ENCODE data around the gene QKI.

DNA sequence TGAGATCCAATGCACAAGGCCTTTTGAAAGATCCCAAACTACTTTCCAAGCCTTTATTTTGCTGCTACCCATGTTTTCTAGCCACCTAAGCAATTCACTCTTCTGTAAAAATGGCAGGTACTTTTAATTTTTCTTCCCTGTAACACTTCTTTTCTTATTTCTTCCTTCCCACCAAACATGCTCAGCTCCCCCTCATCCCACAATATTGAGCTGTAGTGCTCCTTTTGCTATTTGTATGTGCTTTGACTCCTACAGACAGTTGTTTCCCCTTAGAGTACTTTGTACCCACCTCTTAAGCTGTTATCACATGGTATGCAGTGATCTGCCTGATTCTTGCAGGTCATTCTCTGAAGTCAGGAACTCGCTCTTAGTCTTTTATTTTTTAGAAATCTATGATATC, 49.3 kb downstream of the QKI start:
- TF ChIP-seq, protein P1, sequence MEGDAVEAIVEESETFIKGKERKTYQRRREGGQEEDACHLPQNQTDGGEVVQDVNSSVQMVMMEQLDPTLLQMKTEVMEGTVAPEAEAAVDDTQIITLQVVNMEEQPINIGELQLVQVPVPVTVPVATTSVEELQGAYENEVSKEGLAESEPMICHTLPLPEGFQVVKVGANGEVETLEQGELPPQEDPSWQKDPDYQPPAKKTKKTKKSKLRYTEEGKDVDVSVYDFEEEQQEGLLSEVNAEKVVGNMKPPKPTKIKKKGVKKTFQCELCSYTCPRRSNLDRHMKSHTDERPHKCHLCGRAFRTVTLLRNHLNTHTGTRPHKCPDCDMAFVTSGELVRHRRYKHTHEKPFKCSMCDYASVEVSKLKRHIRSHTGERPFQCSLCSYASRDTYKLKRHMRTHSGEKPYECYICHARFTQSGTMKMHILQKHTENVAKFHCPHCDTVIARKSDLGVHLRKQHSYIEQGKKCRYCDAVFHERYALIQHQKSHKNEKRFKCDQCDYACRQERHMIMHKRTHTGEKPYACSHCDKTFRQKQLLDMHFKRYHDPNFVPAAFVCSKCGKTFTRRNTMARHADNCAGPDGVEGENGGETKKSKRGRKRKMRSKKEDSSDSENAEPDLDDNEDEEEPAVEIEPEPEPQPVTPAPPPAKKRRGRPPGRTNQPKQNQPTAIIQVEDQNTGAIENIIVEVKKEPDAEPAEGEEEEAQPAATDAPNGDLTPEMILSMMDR (IDR thresholded peaks at IDR 0.05) = no peak
- no peak for TF ChIP-seq POLR2A (IDR thresholded peaks at IDR 0.05)

All from breast epithelium (tissue), 3 donors.